ENCODE data around the gene FHOD3. TPM values are rescaled to one million over a fixed set of nuclear protein-coding genes. Genes with fewer than 3 reads are reported as not detected.

FHOD3 gene
- total and polyA plus RNA-seq, 2 experiments from 2014 or later: 2.7 to 8.7 TPM

- DNase-seq (ENCODE audit: low spot score) (no peak), ATAC-seq (no peak)
- H2AFZ ChIP-seq: no peak overlapping the region
- Mint-ChIP-seq H3K9me3 (peaks cover 17% of the 10 kb centered on the region), H3K27ac (no peak overlapping the region), H3K27me3 (ENCODE audit: insufficient read depth, low read depth, poor library complexity) (no peaks in the 10 kb centered on the region), H3K36me3 (ENCODE audit: low read depth) (peaks cover 10% of the 10 kb centered on the region; the same call in 1 of the 3 replicates), H3K4me3 (no peak overlapping the region), H3K4me1 (peaks cover 2% of the 10 kb centered on the region; the same call in 2 of the 3 replicates)
- 0 out of 2 replicates have a peak, but pooled peaks cover 2% of the 10 kb centered on the region for H3K79me2 ChIP-seq (replicated peaks; ENCODE audit: insufficient read depth)
- TF ChIP-seq NANOG (IDR thresholded peaks at IDR 0.05; ENCODE audit: borderline replicate concordance) (no peak), EZH2phosphoT487 (IDR thresholded peaks at IDR 0.05; ENCODE audit: unreplicated experiment) (no peak), EZH2 (IDR thresholded peaks at IDR 0.05; ENCODE audit: low read depth, unreplicated experiment) (no peak), CREB1 (CRISPR knock-in tag; IDR thresholded peaks at IDR 0.05; ENCODE audit: low read depth) (no peak), ZNF331 (CRISPR knock-in tag; IDR thresholded peaks at IDR 0.05; ENCODE audit: low read depth) (no peak), POLR2AphosphoS5 (IDR thresholded peaks at IDR 0.05; ENCODE audit: low read depth) (no peak), CTCF (conservative IDR thresholded peaks at IDR 0.05; ENCODE audit: low read depth in 2 of 2) (no peak), JUNB (IDR thresholded peaks at IDR 0.05; ENCODE audit: unreplicated experiment) (no peak), ETS1 (IDR thresholded peaks at IDR 0.05) (no peak), ZNF114 (CRISPR knock-in tag; IDR thresholded peaks at IDR 0.05) (no peak)
- H3K36me3 ChIP-seq (ENCODE audit: insufficient read depth): no peaks in the 10 kb centered on the region
- H3K4me3 ChIP-seq: no peak overlapping the region
- no peaks in the 10 kb centered on the region for H3K27me3 ChIP-seq (ENCODE audit: insufficient read depth)
- no peak overlapping the region for H3K27ac ChIP-seq (ENCODE audit: low read depth)
- no peaks in the 10 kb centered on the region for H3K4me1 ChIP-seq (ENCODE audit: insufficient read depth)
- H4K20me1 ChIP-seq (replicated peaks; ENCODE audit: insufficient read depth): no peaks in the 10 kb centered on the region
- no peaks in the 10 kb centered on the region for H3F3A ChIP-seq (replicated peaks; ENCODE audit: low read depth)
- H3K4me2 ChIP-seq: no peak overlapping the region
- 0 out of 2 replicates have a peak, but pooled peaks cover 3% of the 10 kb centered on the region for H3K9me2 ChIP-seq (ENCODE audit: insufficient read depth)
Observed at GRCh38 chr18:36322408-36322728, 24.9 kb downstream of the FHOD3 start.

- H3K4me1 Mint-ChIP-seq: peaks cover 2% of the 10 kb centered on the region; the same call in 2 of the 3 replicates
- Histone ChIP-seq H3K79me2 (replicated peaks; ENCODE audit: insufficient read depth) (no peaks in the 10 kb centered on the region), H3K4me2 (no peak overlapping the region), H3K27me3 (ENCODE audit: insufficient read depth) (no peaks in the 10 kb centered on the region), H2AFZ (no peak overlapping the region), H3K4me1 (ENCODE audit: insufficient read depth) (no peaks in the 10 kb centered on the region), H3F3A (replicated peaks; ENCODE audit: low read depth) (no peaks in the 10 kb centered on the region), H3K9me2 (ENCODE audit: insufficient read depth) (0 out of 2 replicates have a peak, but pooled peaks cover under 1% of the 10 kb centered on the region), H3K36me3 (ENCODE audit: insufficient read depth) (no peaks in the 10 kb centered on the region), H4K20me1 (replicated peaks; ENCODE audit: insufficient read depth) (no peaks in the 10 kb centered on the region), H3K27ac (ENCODE audit: low read depth) (no peak overlapping the region), H3K4me3 (no peak overlapping the region)
- DNase-seq (ENCODE audit: low spot score) (no peak), ATAC-seq (no peak)
- H3K9me3 Mint-ChIP-seq: peaks cover 14% of the 10 kb centered on the region
- no peak overlapping the region for H3K27ac Mint-ChIP-seq
- no peaks in the 10 kb centered on the region for H3K27me3 Mint-ChIP-seq (ENCODE audit: insufficient read depth, low read depth, poor library complexity)
- peaks cover 10% of the 10 kb centered on the region; the same call in 1 of the 3 replicates for H3K36me3 Mint-ChIP-seq (ENCODE audit: low read depth)
- H3K4me3 Mint-ChIP-seq: no peak overlapping the region
- TF ChIP-seq EZH2phosphoT487 (IDR thresholded peaks at IDR 0.05; ENCODE audit: unreplicated experiment): no peak
- no peak for TF ChIP-seq NANOG (IDR thresholded peaks at IDR 0.05; ENCODE audit: borderline replicate concordance)
- no peak for TF ChIP-seq JUNB (IDR thresholded peaks at IDR 0.05; ENCODE audit: unreplicated experiment)
- no peak for TF ChIP-seq POLR2AphosphoS5 (IDR thresholded peaks at IDR 0.05; ENCODE audit: low read depth)
- no peak for TF ChIP-seq ZNF462 (CRISPR knock-in tag; IDR thresholded peaks at IDR 0.05)
- no peak for TF ChIP-seq EZH2 (IDR thresholded peaks at IDR 0.05; ENCODE audit: low read depth, unreplicated experiment)
- no peak for TF ChIP-seq CREB1 (CRISPR knock-in tag; IDR thresholded peaks at IDR 0.05; ENCODE audit: low read depth)
Observed at GRCh38 chr18:36322734-36323133, 25.2 kb downstream of the FHOD3 start.
